Cardiac muscle cell (in vitro differentiated cells and primary cell): ENCODE data around the gene DLST. TPM values are rescaled to one million over a fixed set of nuclear protein-coding genes. Genes with fewer than 3 reads are reported as not detected.

ENCODE experiments used
- DNase-seq, 2 donors: peaks; one replicate each; pipeline versions ENCODE4 v3.0.0 to v3.0.0-alpha.2; 2010 to 2017; ENCODE audit warnings: low read depth in 1 of 2, low spot score in 1 of 2
- H3K27ac ChIP-seq: fragments of 200-600 bp; sonication (generic); 2 replicates; pipeline ENCODE4 v1.5.1; 2016
- H3K27me3 ChIP-seq: fragments of 200-600 bp; sonication (generic); 2 replicates; pipeline ENCODE4 v1.6.0; 2016; ENCODE audit warnings: control low read depth
- H3K36me3 ChIP-seq: fragments of 200-600 bp; sonication (generic); 2 replicates; pipeline ENCODE4 v1.5.1; 2016; ENCODE audit warnings: control low read depth
- H3K4me1 ChIP-seq: fragments of 200-600 bp; sonication (generic); 2 replicates; pipeline ENCODE4 v1.8.1; 2017; ENCODE audit warnings: low read depth, mild to moderate bottlenecking, mixed run types
- H3K4me3 ChIP-seq: fragments of 200-600 bp; sonication (generic); 2 replicates; pipeline ENCODE4 v1.5.1; 2016; ENCODE audit warnings: mild to moderate bottlenecking
- H3K9me3 ChIP-seq: fragments of 200-600 bp; sonication (generic); 2 replicates; pipeline ENCODE4 v1.5.1; 2017; ENCODE audit warnings: low read depth, mild to moderate bottlenecking, control low read depth
- CTCF ChIP-seq: IDR thresholded peaks from 2 replicates; pipeline ENCODE4 v1.5.1; 2012; ENCODE audit warnings: low read depth, mild to moderate bottlenecking, low read length
- polyA plus RNA-seq: library from polyadenylated mRNA; unstranded; fragments of >200 nt; fragmentation: Nextera tagmentation; extraction: Ambion mirVana; gene quantifications from 2 replicates; pipeline ENCODE4 v1.2.1, GENCODE V29; 2016
- total RNA-seq: library from RNA; depleted of rRNA; stranded (reverse); fragments of >200 nt; gene quantifications from 2 replicates; pipeline ENCODE4 v1.2.3, GENCODE V29; 2016

DLST gene
- total and polyA plus RNA-seq, 2 experiments from 2014 or later: 10.0 to 63.7 TPM

- no peak for DNase-seq
- H3K9me3 ChIP-seq: no peaks in the 10 kb centered on the region
- no peak overlapping the region for H3K27ac ChIP-seq
- H3K27me3 ChIP-seq: no peaks in the 10 kb centered on the region
- H3K4me1 ChIP-seq: no peaks in the 10 kb centered on the region
- H3K36me3 ChIP-seq: peaks cover 88% of the 10 kb centered on the region
- TF ChIP-seq CTCF: no peak
- H3K4me3 ChIP-seq: no peak overlapping the region
Measured at GRCh38 chr14:74898694-74899093, 17.0 kb downstream of the DLST start.

DNA sequence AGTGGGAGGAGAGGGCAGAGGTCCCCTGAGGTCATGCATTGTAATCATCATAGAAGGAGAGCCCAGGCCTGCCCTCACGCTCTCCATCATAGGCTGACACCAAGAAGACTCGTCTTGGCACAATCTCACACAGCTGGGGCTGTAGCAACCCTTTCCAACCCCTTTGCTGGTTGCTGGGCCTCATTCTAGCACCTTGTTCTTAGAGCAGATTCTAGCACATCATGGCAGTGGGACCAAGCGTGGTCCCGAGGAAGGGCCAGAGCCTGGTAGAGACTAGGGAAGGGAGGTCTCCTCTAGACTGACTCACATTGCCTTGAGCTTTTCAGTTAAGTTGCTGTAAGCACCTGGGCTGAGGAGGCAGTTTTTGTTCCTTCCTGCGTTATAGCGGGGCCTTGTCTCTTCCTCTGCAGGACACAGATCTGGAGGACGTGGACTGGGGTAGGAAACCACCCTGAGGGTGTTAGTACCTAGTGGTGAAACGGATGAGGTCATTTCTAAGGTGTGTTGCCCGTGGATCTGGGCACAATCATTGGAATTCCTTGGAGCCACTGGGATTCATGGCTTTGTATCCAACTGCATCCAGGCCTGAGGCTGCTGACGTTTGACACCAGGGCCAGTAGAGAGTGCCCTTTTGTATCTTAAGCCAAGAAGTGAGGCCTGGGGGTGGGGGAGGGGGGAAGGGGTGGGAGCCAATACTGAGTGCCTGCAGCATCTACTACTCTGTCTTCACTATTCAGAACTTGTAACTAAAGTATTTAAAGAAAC, 21.4 kb downstream of the DLST start:
- Histone ChIP-seq H3K4me1 (no peaks in the 10 kb centered on the region), H3K27ac (no peak overlapping the region), H3K9me3 (no peaks in the 10 kb centered on the region), H3K27me3 (no peaks in the 10 kb centered on the region), H3K4me3 (no peak overlapping the region), H3K36me3 (peaks cover 49% of the 10 kb centered on the region)
- no peak for TF ChIP-seq CTCF
- DNase-seq: no peak

DNA sequence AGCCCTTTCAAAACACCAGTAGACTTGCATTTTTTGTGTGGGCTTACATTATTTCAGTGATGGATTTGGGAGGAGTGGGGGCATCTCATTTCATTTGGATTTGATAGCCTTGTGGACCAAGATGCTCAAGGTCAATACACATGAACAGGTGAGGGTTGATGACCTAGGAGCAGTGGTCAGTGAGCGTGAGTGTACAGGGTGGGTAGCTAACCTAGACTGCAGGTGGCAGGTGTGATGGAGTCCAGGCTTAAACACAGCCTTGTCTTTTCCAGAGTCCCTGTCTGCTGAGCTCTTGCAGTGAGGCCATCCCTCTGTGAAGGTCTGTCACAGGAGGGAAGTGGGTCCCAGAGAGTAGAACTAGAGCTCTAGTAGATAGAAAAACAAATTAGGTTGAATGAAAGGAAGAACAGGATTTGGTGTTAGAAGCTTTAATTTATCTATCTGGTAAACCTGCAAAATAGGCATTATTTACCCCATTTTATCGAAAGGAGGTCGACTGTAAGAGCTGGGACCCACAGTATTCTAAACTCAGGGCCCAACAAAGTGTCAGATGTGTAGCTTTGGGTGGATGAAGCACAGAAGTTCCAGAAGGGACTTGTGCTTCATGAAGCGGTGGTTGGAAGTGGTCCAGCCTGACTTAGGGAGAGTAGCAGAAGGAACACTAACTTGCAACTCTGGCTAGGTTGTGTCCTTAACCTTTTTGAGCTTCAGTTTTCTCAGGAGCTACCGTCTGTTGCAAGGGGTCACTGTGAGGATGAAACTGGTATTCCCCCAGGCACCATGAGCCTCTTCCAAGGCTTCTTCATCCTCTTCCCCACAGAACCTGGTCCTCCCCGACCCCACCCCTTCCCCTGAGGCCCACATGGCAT, 23.2 kb downstream of the DLST start:
- Histone ChIP-seq H3K27me3 (no peaks in the 10 kb centered on the region), H3K27ac (no peak overlapping the region), H3K4me3 (no peak overlapping the region), H3K36me3 (peaks cover 34% of the 10 kb centered on the region), H3K4me1 (no peaks in the 10 kb centered on the region), H3K9me3 (no peaks in the 10 kb centered on the region)
- no peak for TF ChIP-seq CTCF
- DNase-seq: no peak

DNA sequence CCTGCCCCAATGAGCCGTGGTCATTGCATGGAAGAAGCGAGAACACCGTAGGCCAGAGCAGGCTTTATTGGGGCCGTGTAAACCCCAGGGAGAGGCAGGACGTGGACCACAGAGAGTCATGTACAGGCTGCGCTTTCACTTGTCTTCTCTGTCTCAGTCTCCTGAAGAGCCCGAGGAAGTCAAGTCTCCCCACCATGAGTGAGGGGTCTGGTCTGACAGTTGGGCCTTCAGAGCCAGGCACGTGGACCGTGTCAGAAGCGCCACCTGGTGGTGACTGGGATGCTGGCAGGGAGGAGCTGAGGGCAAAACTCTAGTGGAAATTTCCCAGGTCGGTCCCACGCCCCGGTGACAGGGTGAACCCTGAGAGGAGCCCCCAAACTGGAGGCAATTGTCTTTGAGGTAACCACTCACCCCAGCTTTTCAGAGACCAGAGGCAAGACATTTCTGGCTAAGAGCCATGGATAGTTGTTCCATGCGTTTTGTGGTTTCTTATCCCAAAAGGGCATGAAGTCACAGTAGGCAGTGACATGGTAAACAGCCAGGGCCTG, 24.0 kb downstream of the DLST start:
- Histone ChIP-seq H3K4me1 (no peaks in the 10 kb centered on the region), H3K4me3 (no peak overlapping the region), H3K36me3 (peaks cover 26% of the 10 kb centered on the region), H3K9me3 (no peaks in the 10 kb centered on the region), H3K27me3 (no peaks in the 10 kb centered on the region), H3K27ac (no peak overlapping the region)
- peak; percentile 99 for TF ChIP-seq CTCF
- peak; percentile 59 to 79 for DNase-seq

- Histone ChIP-seq H3K27me3 (no peaks in the 10 kb centered on the region), H3K36me3 (peaks cover 14% of the 10 kb centered on the region), H3K4me1 (no peaks in the 10 kb centered on the region), H3K27ac (no peak overlapping the region), H3K4me3 (no peak overlapping the region), H3K9me3 (no peaks in the 10 kb centered on the region)
- DNase-seq: no peak
- TF ChIP-seq CTCF: peak; percentile 17
Measured at GRCh38 chr14:74906925-74907521, 25.3 kb downstream of the DLST start.
